ENCODE measurements around the gene SPINK4.

SPINK4 gene

DNA sequence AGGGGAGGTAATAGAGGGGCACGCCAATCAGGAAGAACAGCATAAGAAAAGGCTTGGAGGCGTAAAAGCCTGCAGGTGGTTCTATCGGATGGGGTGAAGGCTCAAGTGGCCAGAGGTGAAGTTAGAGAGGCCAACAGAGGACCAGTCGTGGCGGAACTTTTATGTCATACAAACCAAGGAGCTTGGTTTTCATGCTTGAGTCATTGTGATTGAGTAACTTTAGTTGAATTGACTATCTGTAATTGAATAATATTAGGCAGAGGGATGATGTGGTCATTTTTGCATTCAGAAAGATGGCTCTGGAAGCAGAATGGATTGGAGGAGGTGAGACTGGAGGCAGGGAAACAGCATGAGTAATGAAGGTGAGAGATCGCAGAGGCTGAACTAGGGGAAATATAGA, 7.2 kb upstream of the SPINK4 start:
- Histone ChIP-seq H3K27me3 (ENCODE audit: insufficient read depth, poor library complexity, severe bottlenecking) (no peaks in the 10 kb centered on the region), H3K4me1 (ENCODE audit: insufficient read depth, poor library complexity, severe bottlenecking) (peaks cover 50% of the 10 kb centered on the region), H3K27ac (ENCODE audit: poor library complexity, severe bottlenecking) (peak overlapping the region; percentile 79), H3K36me3 (ENCODE audit: low read depth) (no peaks in the 10 kb centered on the region), H3K4me3 (ENCODE audit: severe bottlenecking) (no peak overlapping the region), H3K9me3 (ENCODE audit: severe bottlenecking) (no peaks in the 10 kb centered on the region)
- DNase-seq (ENCODE audit: low spot score) (no peak), ATAC-seq (ENCODE audit: low read depth) (no peak)
- TF ChIP-seq, protein P1, sequence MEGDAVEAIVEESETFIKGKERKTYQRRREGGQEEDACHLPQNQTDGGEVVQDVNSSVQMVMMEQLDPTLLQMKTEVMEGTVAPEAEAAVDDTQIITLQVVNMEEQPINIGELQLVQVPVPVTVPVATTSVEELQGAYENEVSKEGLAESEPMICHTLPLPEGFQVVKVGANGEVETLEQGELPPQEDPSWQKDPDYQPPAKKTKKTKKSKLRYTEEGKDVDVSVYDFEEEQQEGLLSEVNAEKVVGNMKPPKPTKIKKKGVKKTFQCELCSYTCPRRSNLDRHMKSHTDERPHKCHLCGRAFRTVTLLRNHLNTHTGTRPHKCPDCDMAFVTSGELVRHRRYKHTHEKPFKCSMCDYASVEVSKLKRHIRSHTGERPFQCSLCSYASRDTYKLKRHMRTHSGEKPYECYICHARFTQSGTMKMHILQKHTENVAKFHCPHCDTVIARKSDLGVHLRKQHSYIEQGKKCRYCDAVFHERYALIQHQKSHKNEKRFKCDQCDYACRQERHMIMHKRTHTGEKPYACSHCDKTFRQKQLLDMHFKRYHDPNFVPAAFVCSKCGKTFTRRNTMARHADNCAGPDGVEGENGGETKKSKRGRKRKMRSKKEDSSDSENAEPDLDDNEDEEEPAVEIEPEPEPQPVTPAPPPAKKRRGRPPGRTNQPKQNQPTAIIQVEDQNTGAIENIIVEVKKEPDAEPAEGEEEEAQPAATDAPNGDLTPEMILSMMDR (IDR thresholded peaks at IDR 0.05; ENCODE audit: poor library complexity, severe bottlenecking), result no peak

DNA sequence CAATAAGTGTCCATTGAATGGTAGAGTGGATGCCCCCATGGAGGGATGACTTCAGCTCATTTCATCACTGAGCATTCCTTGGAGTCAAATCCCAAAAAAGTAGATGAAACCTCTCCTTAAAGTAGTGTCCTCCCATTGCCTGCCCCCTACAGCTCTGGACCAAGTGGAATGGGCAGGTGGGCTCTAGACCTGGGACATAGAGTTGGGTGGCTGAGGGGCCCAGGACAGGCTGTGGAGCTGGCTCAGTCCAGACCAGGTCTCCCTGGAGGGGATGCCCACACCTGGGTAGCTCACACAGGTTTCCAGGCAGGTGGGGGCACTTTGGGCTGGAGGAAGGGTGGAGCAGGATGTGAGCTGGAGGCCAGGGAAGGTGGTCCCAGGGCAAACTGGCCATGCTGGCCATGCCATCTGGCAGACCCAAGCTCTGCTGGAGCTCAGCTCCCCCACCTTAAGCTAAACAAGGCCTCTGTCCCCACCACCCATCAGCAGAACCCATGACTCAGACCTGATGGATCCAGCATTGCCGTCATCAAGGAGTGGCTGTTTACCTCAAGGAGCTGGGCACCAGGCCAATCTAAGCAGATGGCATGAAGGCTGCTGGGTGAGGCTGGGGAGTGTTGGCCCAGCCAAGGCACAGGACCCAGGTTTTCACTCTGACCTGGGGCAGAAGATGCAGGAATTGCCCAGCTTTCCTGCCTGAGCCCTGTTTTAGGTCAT, 6.2 kb upstream of the SPINK4 start:
- no peaks in the 10 kb centered on the region for H3K27me3 ChIP-seq (ENCODE audit: insufficient read depth, poor library complexity, severe bottlenecking)
- H3K27ac ChIP-seq (ENCODE audit: poor library complexity, severe bottlenecking), result peak overlapping the region; percentile 79
- no peaks in the 10 kb centered on the region for H3K9me3 ChIP-seq (ENCODE audit: severe bottlenecking)
- H3K36me3 ChIP-seq (ENCODE audit: low read depth), result no peaks in the 10 kb centered on the region
- TF ChIP-seq, protein P1 (IDR thresholded peaks at IDR 0.05; ENCODE audit: poor library complexity, severe bottlenecking), result no peak
- DNase-seq (ENCODE audit: low spot score) (peak; percentile 99), ATAC-seq (ENCODE audit: low read depth) (peak; percentile 79)
- no peak overlapping the region for H3K4me3 ChIP-seq (ENCODE audit: severe bottlenecking)
- H3K4me1 ChIP-seq (ENCODE audit: insufficient read depth, poor library complexity, severe bottlenecking), result peaks cover 50% of the 10 kb centered on the region

DNA sequence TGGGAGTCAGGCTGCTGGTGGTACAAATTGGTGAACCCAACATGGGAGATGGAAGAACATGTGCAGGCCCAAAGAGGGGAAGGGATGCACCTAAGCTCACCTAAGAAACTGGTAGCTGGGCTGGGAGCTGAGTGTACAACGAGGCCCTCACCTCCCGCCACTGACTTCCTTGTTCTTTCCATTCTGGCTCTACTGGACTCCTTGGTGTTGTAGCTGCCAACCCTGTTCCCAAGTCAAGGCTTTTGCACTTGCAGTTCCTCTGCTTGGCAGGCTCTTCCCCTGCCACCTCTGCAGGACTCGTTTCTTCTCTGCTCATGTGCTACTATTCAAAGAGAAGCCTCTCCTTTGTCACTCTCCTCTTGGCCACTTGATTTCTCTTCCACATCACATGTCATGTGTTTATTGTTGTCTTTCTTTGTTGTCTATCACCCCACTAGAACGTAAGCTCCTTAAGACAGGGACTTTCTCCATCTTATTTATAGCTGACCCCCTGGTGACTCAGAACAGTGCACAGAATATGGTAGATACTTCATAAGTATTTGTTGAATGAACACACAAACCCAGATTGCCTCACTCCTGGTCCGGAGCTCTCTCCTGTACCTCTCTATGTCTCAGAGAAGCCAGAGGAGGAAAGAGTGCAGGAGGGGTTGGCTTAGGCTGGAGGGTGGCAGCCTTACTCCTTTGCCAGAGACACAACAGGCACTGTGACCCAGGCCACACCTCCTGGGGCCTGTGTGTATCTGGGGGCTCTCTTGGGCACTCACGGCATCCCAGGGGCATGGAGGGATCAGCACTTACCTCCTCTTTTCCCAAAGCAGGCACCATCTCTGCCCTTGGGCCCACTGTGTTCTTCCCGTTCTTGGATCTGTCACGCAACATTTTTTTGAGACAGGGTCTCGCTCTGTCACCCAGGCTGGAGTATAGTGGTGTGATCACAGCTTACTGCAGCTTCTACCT, 5.2 kb upstream of the SPINK4 start:
- DNase-seq (ENCODE audit: low spot score) (no peak), ATAC-seq (ENCODE audit: low read depth) (0 out of 3 replicates have a peak, but pooled peaks have one; percentile 8)
- Histone ChIP-seq H3K27ac (ENCODE audit: poor library complexity, severe bottlenecking) (peak overlapping the region; percentile 79), H3K9me3 (ENCODE audit: severe bottlenecking) (no peaks in the 10 kb centered on the region), H3K36me3 (ENCODE audit: low read depth) (no peaks in the 10 kb centered on the region), H3K27me3 (ENCODE audit: insufficient read depth, poor library complexity, severe bottlenecking) (no peaks in the 10 kb centered on the region), H3K4me1 (ENCODE audit: insufficient read depth, poor library complexity, severe bottlenecking) (peaks cover 43% of the 10 kb centered on the region), H3K4me3 (ENCODE audit: severe bottlenecking) (no peak overlapping the region)
- TF ChIP-seq, protein P1 (IDR thresholded peaks at IDR 0.05; ENCODE audit: poor library complexity, severe bottlenecking), result no peak

DNA sequence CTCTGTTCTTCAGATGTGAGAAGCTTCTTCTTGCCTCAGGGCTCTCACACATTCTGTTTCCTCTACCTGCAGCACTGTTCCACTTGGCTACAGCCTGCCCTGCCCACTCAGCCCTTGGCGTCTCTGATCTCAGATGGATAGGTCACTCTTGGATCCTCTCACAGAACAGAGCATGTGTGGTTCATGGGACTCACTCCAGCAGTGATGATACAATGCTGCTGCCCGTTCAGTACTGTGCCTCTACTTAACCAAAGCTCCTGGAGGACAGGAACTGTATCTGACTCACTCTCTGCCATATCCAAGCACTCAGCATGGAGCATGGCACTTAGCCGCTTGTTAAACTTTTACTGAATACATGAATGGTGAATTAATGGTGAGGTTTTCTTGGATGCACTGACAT, 3.4 kb upstream of the SPINK4 start:
- no peak for DNase-seq (ENCODE audit: low spot score)
- TF ChIP-seq, protein P1 (IDR thresholded peaks at IDR 0.05; ENCODE audit: poor library complexity, severe bottlenecking), result no peak
- Histone ChIP-seq H3K4me1 (ENCODE audit: insufficient read depth, poor library complexity, severe bottlenecking) (peaks cover 25% of the 10 kb centered on the region), H3K9me3 (ENCODE audit: severe bottlenecking) (no peaks in the 10 kb centered on the region), H3K4me3 (ENCODE audit: severe bottlenecking) (no peak overlapping the region), H3K27me3 (ENCODE audit: insufficient read depth, poor library complexity, severe bottlenecking) (no peaks in the 10 kb centered on the region), H3K27ac (ENCODE audit: poor library complexity, severe bottlenecking) (no peak overlapping the region), H3K36me3 (ENCODE audit: low read depth) (no peaks in the 10 kb centered on the region)
- ATAC-seq (ENCODE audit: low read depth), result no peak
